Caco-2 (cell line): Measurements from ENCODE around the gene MYO1E. TPM values are rescaled to one million over a fixed set of nuclear protein-coding genes. Genes with fewer than 3 reads are reported as not detected.

Experiments
- BruUV-seq: library from RNA; stranded (reverse); fragments of 400-500 nt; replicated peaks from 2 replicates; lab custom pipeline; 2021; lab: Mats Ljungman, UMichigan
- CTCF ChIA-PET: fragments of 300-600 bp; sonication (Branson Sonifier 250); formaldehyde crosslinking; loops from one replicate; lab custom pipeline; 2022; ENCODE audit warnings: antibody characterized with exemption; lab: Charles Lee
- POLR2A ChIA-PET: fragments of 300-600 bp; sonication (Branson Sonifier 250); formaldehyde crosslinking; loops from one replicate; lab custom pipeline; 2022; ENCODE audit warnings: antibody characterized with exemption; lab: Charles Lee
- DNase-seq, 2 experiments: peaks; one replicate each; pipeline versions ENCODE4 v3.0.0 to v3.0.0-alpha.2; 2020 to 2022
- H3K27me3 ChIP-seq: replicated peaks from 2 replicates; pipeline ENCODE4 v1.6.0; 2011; ENCODE audit warnings: low read length; ENCODE audit not compliant: control insufficient read depth, insufficient read depth
- H3K36me3 ChIP-seq: 2 replicates; pipeline ENCODE4 v1.5.1; 2011; ENCODE audit warnings: low read length; ENCODE audit not compliant: control insufficient read depth, insufficient read depth
- H3K4me1 ChIP-seq: fragments of 250-450 bp; sonication (Bioruptor Pico); 2 replicates; pipeline ENCODE4 v1.5.1; 2020; ENCODE audit warnings: mild to moderate bottlenecking
- H3K4me3 ChIP-seq: 2 replicates; pipeline ENCODE4 v1.5.1; 2011; ENCODE audit warnings: low read depth, mild to moderate bottlenecking, control low read depth, low read length
- H3K9me3 ChIP-seq: fragments of 250-450 bp; sonication (Bioruptor Pico); 2 replicates; pipeline ENCODE4 v1.5.1; 2020; ENCODE audit warnings: mild to moderate bottlenecking, moderate library complexity
- H3K27ac Mint-ChIP-seq: one replicate; pipeline ENCODE4 v1.8.0; 2022; ENCODE audit warnings: mixed read lengths; ENCODE audit not compliant: unreplicated experiment
- H3K27me3 Mint-ChIP-seq: one replicate; pipeline ENCODE4 v1.8.0; 2022; ENCODE audit warnings: mixed read lengths; ENCODE audit not compliant: insufficient read depth, unreplicated experiment
- H3K36me3 Mint-ChIP-seq: one replicate; pipeline ENCODE4 v1.8.0; 2022; ENCODE audit warnings: mild to moderate bottlenecking, mixed read lengths; ENCODE audit not compliant: insufficient read depth, unreplicated experiment
- H3K4me1 Mint-ChIP-seq: one replicate; pipeline ENCODE4 v1.8.0; 2022; ENCODE audit warnings: low read depth, mixed read lengths; ENCODE audit not compliant: unreplicated experiment
- H3K4me3 Mint-ChIP-seq: one replicate; pipeline ENCODE4 v1.8.0; 2022; ENCODE audit warnings: mild to moderate bottlenecking, moderate library complexity, mixed read lengths; ENCODE audit not compliant: unreplicated experiment
- H3K9me3 Mint-ChIP-seq: one replicate; pipeline ENCODE4 v1.8.0; 2022; ENCODE audit warnings: mixed read lengths; ENCODE audit not compliant: unreplicated experiment
- intact Hi-C: fragments of 100-400 bp; cut with micrococcal nuclease; formaldehyde crosslinking; loops from one replicate; pipeline ENCODE4 v1.10.0; 2022; ENCODE audit not compliant: unreplicated experiment
- total RNA-seq: library from RNA; stranded (reverse); gene quantifications from 2 replicates; pipeline ENCODE4 v1.2.3, GENCODE V29; 2022
- TF ChIP-seq, protein P1 (sequence below), 2 experiments: fragments of 200-600 bp in 1 of 2; IDR thresholded peaks; 1 replicate in 1 of 2; 2 replicates in 1 of 2; pipeline versions ENCODE4 v1.5.1 to v1.8.0; 2011 to 2022; ENCODE audit warnings: antibody characterized with exemption in 1 of 2, control low read depth in 1 of 2, inconsistent platforms in 1 of 2, low read depth in 1 of 2, low read length in 1 of 2, mild to moderate bottlenecking in 1 of 2, moderate library complexity in 1 of 2; ENCODE audit not compliant: insufficient read depth in 1 of 2, severe bottlenecking in 1 of 2, unreplicated experiment in 1 of 2

The MYO1E gene
- total RNA-seq, 1 experiment from 2014 or later: 187 TPM

- no peak overlapping the region for H3K27ac Mint-ChIP-seq
- no peaks in the 10 kb centered on the region for H3K9me3 Mint-ChIP-seq
- no peak overlapping the region for H3K4me3 ChIP-seq
- H3K4me1 Mint-ChIP-seq: peaks cover 25% of the 10 kb centered on the region
- peaks cover under 1% of the 10 kb centered on the region; the same call in 1 of the 2 replicates for H3K4me1 ChIP-seq
- intact Hi-C loops: no loop called here
- H3K36me3 Mint-ChIP-seq: peaks cover 17% of the 10 kb centered on the region
- H3K9me3 ChIP-seq: no peaks in the 10 kb centered on the region
- H3K27me3 Mint-ChIP-seq: no peaks in the 10 kb centered on the region
- BruUV-seq: no TSS peak
- no peaks in the 10 kb centered on the region for H3K27me3 ChIP-seq
- CTCF ChIA-PET: no interaction called here
- POLR2A ChIA-PET: no interaction called here
- TF ChIP-seq, protein P1, sequence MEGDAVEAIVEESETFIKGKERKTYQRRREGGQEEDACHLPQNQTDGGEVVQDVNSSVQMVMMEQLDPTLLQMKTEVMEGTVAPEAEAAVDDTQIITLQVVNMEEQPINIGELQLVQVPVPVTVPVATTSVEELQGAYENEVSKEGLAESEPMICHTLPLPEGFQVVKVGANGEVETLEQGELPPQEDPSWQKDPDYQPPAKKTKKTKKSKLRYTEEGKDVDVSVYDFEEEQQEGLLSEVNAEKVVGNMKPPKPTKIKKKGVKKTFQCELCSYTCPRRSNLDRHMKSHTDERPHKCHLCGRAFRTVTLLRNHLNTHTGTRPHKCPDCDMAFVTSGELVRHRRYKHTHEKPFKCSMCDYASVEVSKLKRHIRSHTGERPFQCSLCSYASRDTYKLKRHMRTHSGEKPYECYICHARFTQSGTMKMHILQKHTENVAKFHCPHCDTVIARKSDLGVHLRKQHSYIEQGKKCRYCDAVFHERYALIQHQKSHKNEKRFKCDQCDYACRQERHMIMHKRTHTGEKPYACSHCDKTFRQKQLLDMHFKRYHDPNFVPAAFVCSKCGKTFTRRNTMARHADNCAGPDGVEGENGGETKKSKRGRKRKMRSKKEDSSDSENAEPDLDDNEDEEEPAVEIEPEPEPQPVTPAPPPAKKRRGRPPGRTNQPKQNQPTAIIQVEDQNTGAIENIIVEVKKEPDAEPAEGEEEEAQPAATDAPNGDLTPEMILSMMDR (IDR thresholded peaks at IDR 0.05; ENCODE audit: insufficient read depth in 1 of 2, low read depth in 1 of 2, low read length in 1 of 2, severe bottlenecking in 1 of 2, unreplicated experiment in 1 of 2): no peak
- no peak overlapping the region for H3K4me3 Mint-ChIP-seq
- no peaks in the 10 kb centered on the region for H3K36me3 ChIP-seq
- DNase-seq: no peak
These were observed 61.5 kb downstream of the MYO1E start for GRCh38 chr15:59311195-59311594.

- Mint-ChIP-seq H3K4me1 (peaks cover 25% of the 10 kb centered on the region), H3K36me3 (peaks cover 13% of the 10 kb centered on the region), H3K4me3 (no peak overlapping the region), H3K27ac (peak overlapping the region; percentile 55), H3K27me3 (no peaks in the 10 kb centered on the region), H3K9me3 (no peaks in the 10 kb centered on the region)
- TF ChIP-seq, protein P1 (IDR thresholded peaks at IDR 0.05; ENCODE audit: insufficient read depth in 1 of 2, low read depth in 1 of 2, low read length in 1 of 2, severe bottlenecking in 1 of 2, unreplicated experiment in 1 of 2): no peak
- H3K9me3 ChIP-seq: no peaks in the 10 kb centered on the region
- no peak for DNase-seq
- no peaks in the 10 kb centered on the region for H3K27me3 ChIP-seq
- H3K36me3 ChIP-seq: no peaks in the 10 kb centered on the region
- ChIA-PET POLR2A (no interaction called here), CTCF (no interaction called here)
- peaks cover 6% of the 10 kb centered on the region; the same call in 1 of the 2 replicates for H3K4me1 ChIP-seq
- BruUV-seq: no TSS peak
- H3K4me3 ChIP-seq: no peak overlapping the region
- intact Hi-C loops: no loop called here
These were observed 63.3 kb downstream of the MYO1E start for GRCh38 chr15:59309405-59309804.

- peaks cover 6% of the 10 kb centered on the region; the same call in 1 of the 2 replicates for H3K4me1 ChIP-seq
- Mint-ChIP-seq H3K4me1 (peaks cover 13% of the 10 kb centered on the region), H3K27ac (no peak overlapping the region), H3K36me3 (peaks cover 16% of the 10 kb centered on the region), H3K27me3 (no peaks in the 10 kb centered on the region), H3K9me3 (no peaks in the 10 kb centered on the region), H3K4me3 (no peak overlapping the region)
- H3K9me3 ChIP-seq: no peaks in the 10 kb centered on the region
- TF ChIP-seq, protein P1 (IDR thresholded peaks at IDR 0.05; ENCODE audit: insufficient read depth in 1 of 2, low read depth in 1 of 2, low read length in 1 of 2, severe bottlenecking in 1 of 2, unreplicated experiment in 1 of 2): no peak
- DNase-seq: no peak
- no peak overlapping the region for H3K4me3 ChIP-seq
- no peaks in the 10 kb centered on the region for H3K27me3 ChIP-seq
- no TSS peak for BruUV-seq
- ChIA-PET POLR2A (no interaction called here), CTCF (no interaction called here)
- intact Hi-C loops: no loop called here
- no peaks in the 10 kb centered on the region for H3K36me3 ChIP-seq
These were observed 65.5 kb downstream of the MYO1E start for GRCh38 chr15:59307165-59307537.
